HUES6 (cell line): Measurements from ENCODE around the gene ATP10A.

Experiments
- H3K27ac ChIP-seq: 2 replicates; pipeline ENCODE4 v1.7.0; 2013; ENCODE audit warnings: low read depth, mild to moderate bottlenecking, low read length, inconsistent platforms
- H3K27me3 ChIP-seq: 2 replicates; pipeline ENCODE4 v1.6.1; 2013; ENCODE audit warnings: low read length; ENCODE audit not compliant: control insufficient read depth, insufficient read depth
- H3K36me3 ChIP-seq: 2 replicates; pipeline ENCODE4 v1.6.1; 2013; ENCODE audit warnings: low read length; ENCODE audit not compliant: control insufficient read depth, insufficient read depth
- H3K4me1 ChIP-seq: 2 replicates; pipeline ENCODE4 v1.6.1; 2013; ENCODE audit warnings: low read length; ENCODE audit not compliant: control insufficient read depth, insufficient read depth
- H3K4me3 ChIP-seq: 2 replicates; pipeline ENCODE4 v1.5.1; 2013; ENCODE audit warnings: low read depth, low read length
- H3K9ac ChIP-seq: one replicate; pipeline ENCODE4 v1.6.1; 2013; ENCODE audit warnings: mild to moderate bottlenecking, low read length
- H3K9me3 ChIP-seq: 2 replicates; pipeline ENCODE4 v1.6.1; 2013; ENCODE audit warnings: low read depth, low read length; ENCODE audit not compliant: control insufficient read depth, insufficient read depth

ATP10A gene

GRCh38 chr15:25734680-25735355, 128.3 kb downstream of the ATP10A start:
- Histone ChIP-seq H3K4me3 (no peak overlapping the region), H3K27me3 (no peaks in the 10 kb centered on the region), H3K9me3 (no peaks in the 10 kb centered on the region), H3K27ac (no peak overlapping the region), H3K36me3 (no peaks in the 10 kb centered on the region), H3K9ac (no peak overlapping the region), H3K4me1 (no peaks in the 10 kb centered on the region)

GRCh38 chr15:25733856-25734679, 129.1 kb downstream of the ATP10A start:
- no peaks in the 10 kb centered on the region for H3K27me3 ChIP-seq
- H3K36me3 ChIP-seq: no peaks in the 10 kb centered on the region
- H3K4me3 ChIP-seq: no peak overlapping the region
- H3K4me1 ChIP-seq: no peaks in the 10 kb centered on the region
- no peak overlapping the region for H3K9ac ChIP-seq
- H3K27ac ChIP-seq: no peak overlapping the region
- H3K9me3 ChIP-seq: no peaks in the 10 kb centered on the region

- H3K27me3 ChIP-seq: no peaks in the 10 kb centered on the region
- no peak overlapping the region for H3K4me3 ChIP-seq
- no peak overlapping the region for H3K9ac ChIP-seq
- H3K27ac ChIP-seq: no peak overlapping the region
- H3K9me3 ChIP-seq: no peaks in the 10 kb centered on the region
- no peaks in the 10 kb centered on the region for H3K4me1 ChIP-seq
- no peaks in the 10 kb centered on the region for H3K36me3 ChIP-seq
Measured at GRCh38 chr15:25733036-25733855, 129.9 kb downstream of the ATP10A start.

GRCh38 chr15:25732191-25732590, 130.9 kb downstream of the ATP10A start:
- no peak overlapping the region for H3K27ac ChIP-seq
- no peaks in the 10 kb centered on the region for H3K36me3 ChIP-seq
- peaks cover 5% of the 10 kb centered on the region; the same call in 1 of the 2 replicates for H3K4me1 ChIP-seq
- no peaks in the 10 kb centered on the region for H3K9me3 ChIP-seq
- no peaks in the 10 kb centered on the region for H3K27me3 ChIP-seq
- no peak overlapping the region for H3K4me3 ChIP-seq
- no peak overlapping the region for H3K9ac ChIP-seq

GRCh38 chr15:25731411-25731810, 131.7 kb downstream of the ATP10A start:
- Histone ChIP-seq H3K27me3 (no peaks in the 10 kb centered on the region), H3K27ac (no peak overlapping the region), H3K4me3 (no peak overlapping the region), H3K9me3 (no peaks in the 10 kb centered on the region), H3K36me3 (no peaks in the 10 kb centered on the region), H3K9ac (no peak overlapping the region), H3K4me1 (peaks cover 5% of the 10 kb centered on the region; the same call in 1 of the 2 replicates)

GRCh38 chr15:25730918-25731317, 132.2 kb downstream of the ATP10A start:
- Histone ChIP-seq H3K36me3 (no peaks in the 10 kb centered on the region), H3K4me3 (no peak overlapping the region), H3K9ac (no peak overlapping the region), H3K4me1 (peaks cover 5% of the 10 kb centered on the region; the same call in 1 of the 2 replicates), H3K9me3 (no peaks in the 10 kb centered on the region), H3K27ac (no peak overlapping the region), H3K27me3 (no peaks in the 10 kb centered on the region)

GRCh38 chr15:25728816-25729215, 134.3 kb downstream of the ATP10A start:
- Histone ChIP-seq H3K27ac (no peak overlapping the region), H3K9me3 (no peaks in the 10 kb centered on the region), H3K4me1 (peaks cover 5% of the 10 kb centered on the region; the same call in 1 of the 2 replicates), H3K4me3 (no peak overlapping the region), H3K9ac (no peak overlapping the region), H3K36me3 (no peaks in the 10 kb centered on the region), H3K27me3 (no peaks in the 10 kb centered on the region)

- Histone ChIP-seq H3K27ac (no peak overlapping the region), H3K9me3 (no peaks in the 10 kb centered on the region)
Measured at GRCh38 chr15:25727867-25728600, 135.1 kb downstream of the ATP10A start.

GRCh38 chr15:25727116-25727515, 136.0 kb downstream of the ATP10A start:
- no peaks in the 10 kb centered on the region for H3K36me3 ChIP-seq
- no peak overlapping the region for H3K9ac ChIP-seq
- H3K4me1 ChIP-seq: peaks cover 5% of the 10 kb centered on the region; the same call in 1 of the 2 replicates
- no peaks in the 10 kb centered on the region for H3K9me3 ChIP-seq
- H3K4me3 ChIP-seq: no peak overlapping the region
- no peak overlapping the region for H3K27ac ChIP-seq
- no peaks in the 10 kb centered on the region for H3K27me3 ChIP-seq

More at GRCh38 chr15:25727867-25728600, 135.1 kb downstream of the ATP10A start:
- no peak overlapping the region for H3K4me3 ChIP-seq
- H3K27me3 ChIP-seq: no peaks in the 10 kb centered on the region
- H3K4me1 ChIP-seq: peaks cover 5% of the 10 kb centered on the region; the same call in 1 of the 2 replicates
- no peaks in the 10 kb centered on the region for H3K36me3 ChIP-seq
- H3K9ac ChIP-seq: no peak overlapping the region

- H3K9me3 ChIP-seq: no peaks in the 10 kb centered on the region
- no peak overlapping the region for H3K9ac ChIP-seq
- no peaks in the 10 kb centered on the region for H3K36me3 ChIP-seq
- no peaks in the 10 kb centered on the region for H3K27me3 ChIP-seq
- H3K27ac ChIP-seq: no peak overlapping the region
- peaks cover 11% of the 10 kb centered on the region for H3K4me1 ChIP-seq
- no peak overlapping the region for H3K4me3 ChIP-seq
Measured at GRCh38 chr15:25725758-25726157, 137.4 kb downstream of the ATP10A start.
